Suprapubic skin (tissue), 4 donors: ENCODE data around the gene ZP4. TPM values are rescaled to one million over a fixed set of nuclear protein-coding genes. Genes with fewer than 3 reads are reported as not detected.

ENCODE experiments used
- DNase-seq, 2 donors: peaks; one replicate each; pipeline ENCODE4 v3.0.0-alpha.2; 2019; ENCODE audit warnings: low spot score in 2 of 2
- H3K27ac ChIP-seq: fragments of 200-600 bp; sonication (generic); one replicate; pipeline ENCODE4 v1.5.1; 2019
- H3K27me3 ChIP-seq: fragments of 200-600 bp; sonication (generic); one replicate; pipeline ENCODE4 v1.5.1; 2019
- H3K36me3 ChIP-seq: fragments of 200-600 bp; sonication (generic); one replicate; pipeline ENCODE4 v1.5.1; 2019
- H3K4me1 ChIP-seq: fragments of 200-600 bp; sonication (generic); one replicate; pipeline ENCODE4 v1.5.1; 2019
- H3K4me3 ChIP-seq: fragments of 200-600 bp; sonication (generic); one replicate; pipeline ENCODE4 v1.5.1; 2019; ENCODE audit warnings: mild to moderate bottlenecking
- H3K9me3 ChIP-seq: fragments of 200-600 bp; sonication (generic); one replicate; pipeline ENCODE4 v1.5.1; 2019
- EP300 ChIP-seq: sonication (generic); formaldehyde crosslinking; IDR thresholded peaks from one replicate; pipeline ENCODE4 v1.6.1; 2017; ENCODE audit warnings: antibody characterized with exemption
- POLR2A ChIP-seq, 2 donors: fragments of 450-650 bp; IDR thresholded peaks; one replicate each; pipeline ENCODE4 v1.6.1; 2017; ENCODE audit warnings: antibody characterized with exemption in 2 of 2, mild to moderate bottlenecking in 2 of 2, moderate library complexity in 2 of 2
- POLR2AphosphoS5 ChIP-seq, 3 donors: sonication (generic); formaldehyde crosslinking; IDR thresholded peaks; one replicate each; pipeline ENCODE4 v1.6.1; 2017; ENCODE audit warnings: antibody characterized with exemption in 3 of 3
- WGBS: methylation state at CpG from one replicate; pipeline ENCODE4 v1.1.5; 2018; 5-methylcytosine and 5-hydroxymethylcytosine counted together
- total RNA-seq, 4 donors: library from RNA; depleted of rRNA; stranded (reverse); fragments of >200 nt; gene quantifications; one replicate each; pipeline ENCODE4 v1.1.0, GENCODE V29; 2016
- TF ChIP-seq, protein P1 (sequence below), 2 donors: fragments of 200-600 bp in 1 of 2; fragments of 450-650 bp in 1 of 2; sonication (generic) in 1 of 2; IDR thresholded peaks; one replicate each; pipeline ENCODE4 v1.5.1; 2016 to 2019; ENCODE audit warnings: antibody characterized with exemption in 2 of 2, mild to moderate bottlenecking in 1 of 2, moderate library complexity in 1 of 2

The ZP4 gene
- total RNA-seq, 4 donors from 2014 or later: not detected

DNA sequence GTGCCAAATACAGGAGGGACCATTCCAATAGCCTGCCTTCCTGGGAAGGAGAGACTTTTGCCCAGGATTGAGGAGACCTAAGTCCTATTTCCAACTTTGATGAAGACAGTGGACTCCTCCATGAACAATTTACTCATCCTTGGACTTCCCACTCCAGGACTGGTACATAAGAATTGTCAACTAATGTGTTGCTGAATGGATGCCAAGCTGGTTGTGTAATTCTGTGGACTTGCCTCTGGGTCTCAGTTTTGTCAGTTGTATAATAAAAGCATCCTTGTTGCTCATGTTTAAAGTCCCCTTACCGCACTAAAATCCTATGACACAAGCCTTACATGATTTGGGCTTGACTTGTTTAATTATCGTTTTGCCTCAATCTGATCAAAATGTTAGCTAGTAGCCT lies 13.2 kb upstream of the ZP4 start:
- Histone ChIP-seq H3K4me3 (no peak overlapping the region), H3K27ac (no peak overlapping the region), H3K36me3 (no peaks in the 10 kb centered on the region), H3K27me3 (no peaks in the 10 kb centered on the region), H3K4me1 (no peaks in the 10 kb centered on the region), H3K9me3 (no peaks in the 10 kb centered on the region)
- no peak for DNase-seq
- TF ChIP-seq, protein P1, sequence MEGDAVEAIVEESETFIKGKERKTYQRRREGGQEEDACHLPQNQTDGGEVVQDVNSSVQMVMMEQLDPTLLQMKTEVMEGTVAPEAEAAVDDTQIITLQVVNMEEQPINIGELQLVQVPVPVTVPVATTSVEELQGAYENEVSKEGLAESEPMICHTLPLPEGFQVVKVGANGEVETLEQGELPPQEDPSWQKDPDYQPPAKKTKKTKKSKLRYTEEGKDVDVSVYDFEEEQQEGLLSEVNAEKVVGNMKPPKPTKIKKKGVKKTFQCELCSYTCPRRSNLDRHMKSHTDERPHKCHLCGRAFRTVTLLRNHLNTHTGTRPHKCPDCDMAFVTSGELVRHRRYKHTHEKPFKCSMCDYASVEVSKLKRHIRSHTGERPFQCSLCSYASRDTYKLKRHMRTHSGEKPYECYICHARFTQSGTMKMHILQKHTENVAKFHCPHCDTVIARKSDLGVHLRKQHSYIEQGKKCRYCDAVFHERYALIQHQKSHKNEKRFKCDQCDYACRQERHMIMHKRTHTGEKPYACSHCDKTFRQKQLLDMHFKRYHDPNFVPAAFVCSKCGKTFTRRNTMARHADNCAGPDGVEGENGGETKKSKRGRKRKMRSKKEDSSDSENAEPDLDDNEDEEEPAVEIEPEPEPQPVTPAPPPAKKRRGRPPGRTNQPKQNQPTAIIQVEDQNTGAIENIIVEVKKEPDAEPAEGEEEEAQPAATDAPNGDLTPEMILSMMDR (IDR thresholded peaks at IDR 0.05): no peak
- TF ChIP-seq EP300 (no peak), POLR2AphosphoS5 (IDR thresholded peaks at IDR 0.05) (no peak), POLR2A (IDR thresholded peaks at IDR 0.05) (no peak)
- WGBS: 76% methylated on average over 2 of the region's 2 CpGs

- H3K27ac ChIP-seq: no peak overlapping the region
- WGBS: 53% methylated on average over 4 of the region's 4 CpGs
- H3K36me3 ChIP-seq: no peaks in the 10 kb centered on the region
- H3K27me3 ChIP-seq: no peaks in the 10 kb centered on the region
- H3K4me1 ChIP-seq: no peaks in the 10 kb centered on the region
- H3K4me3 ChIP-seq: no peak overlapping the region
- no peaks in the 10 kb centered on the region for H3K9me3 ChIP-seq
- no peak for DNase-seq
- TF ChIP-seq POLR2A (IDR thresholded peaks at IDR 0.05) (no peak), EP300 (no peak), POLR2AphosphoS5 (IDR thresholded peaks at IDR 0.05) (no peak)
- TF ChIP-seq, protein P1 (IDR thresholded peaks at IDR 0.05): no peak
Observed at GRCh38 chr1:237902960-237903743, 12.4 kb upstream of the ZP4 start.

GRCh38 chr1:237901299-237901934 lies 10.7 kb upstream of the ZP4 start:
- Histone ChIP-seq H3K4me1 (no peaks in the 10 kb centered on the region), H3K27ac (no peak overlapping the region), H3K4me3 (no peak overlapping the region), H3K9me3 (no peaks in the 10 kb centered on the region), H3K36me3 (no peaks in the 10 kb centered on the region), H3K27me3 (no peaks in the 10 kb centered on the region)
- 73% methylated on average over 5 of the region's 5 CpGs for WGBS
- TF ChIP-seq POLR2A (IDR thresholded peaks at IDR 0.05): no peak
- TF ChIP-seq, protein P1 (IDR thresholded peaks at IDR 0.05): peak in 1 of 2 donors; percentile 23
- no peak for DNase-seq

DNA sequence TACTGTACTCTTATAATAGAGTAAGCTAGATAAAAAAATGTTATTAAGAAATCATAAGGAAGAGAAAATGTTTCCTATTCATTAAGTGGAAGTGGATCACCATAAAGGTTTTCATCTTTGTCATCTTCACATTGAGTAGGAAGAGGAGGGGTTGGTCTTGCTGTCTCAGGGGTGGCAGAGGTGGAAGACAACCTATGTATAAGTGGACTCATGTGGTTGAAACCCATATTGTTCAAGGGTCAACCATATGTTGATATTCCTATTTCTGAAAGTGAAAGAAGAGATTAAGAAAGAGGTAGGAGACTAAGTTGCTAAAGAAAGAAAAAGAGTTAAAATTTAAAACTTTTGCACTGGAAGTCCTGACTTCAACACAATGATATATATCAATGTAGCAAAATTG lies 4.9 kb upstream of the ZP4 start:
- DNase-seq: no peak
- no peaks in the 10 kb centered on the region for H3K4me1 ChIP-seq
- H3K27me3 ChIP-seq: no peaks in the 10 kb centered on the region
- no peaks in the 10 kb centered on the region for H3K36me3 ChIP-seq
- TF ChIP-seq EP300 (no peak), POLR2A (IDR thresholded peaks at IDR 0.05) (no peak), POLR2AphosphoS5 (IDR thresholded peaks at IDR 0.05) (no peak)
- TF ChIP-seq, protein P1 (IDR thresholded peaks at IDR 0.05): no peak
- no peak overlapping the region for H3K4me3 ChIP-seq
- H3K27ac ChIP-seq: no peak overlapping the region
- no peaks in the 10 kb centered on the region for H3K9me3 ChIP-seq

DNA sequence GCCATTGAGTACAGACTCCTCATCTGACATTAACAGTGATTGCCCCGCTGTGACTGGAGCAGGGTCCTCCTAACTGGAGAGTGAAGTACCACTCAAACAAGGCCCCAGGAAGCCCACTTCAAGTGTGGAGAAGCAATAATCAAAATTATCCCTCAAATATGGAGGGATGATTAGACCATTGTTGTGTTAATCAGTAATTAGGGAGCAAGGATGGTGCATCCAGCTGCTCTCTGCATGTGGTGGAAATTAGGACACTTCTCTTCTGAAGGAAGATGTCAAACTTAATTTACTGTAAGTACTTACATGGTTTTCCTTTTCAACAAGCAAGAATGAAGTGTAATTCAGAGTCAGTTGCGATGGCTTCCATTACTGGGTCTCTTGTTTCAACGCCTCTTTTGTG lies 3.4 kb upstream of the ZP4 start:
- DNase-seq: no peak
- H3K4me3 ChIP-seq: no peak overlapping the region
- H3K9me3 ChIP-seq: no peaks in the 10 kb centered on the region
- TF ChIP-seq POLR2A (IDR thresholded peaks at IDR 0.05): no peak
- TF ChIP-seq, protein P1 (IDR thresholded peaks at IDR 0.05): no peak
- H3K27me3 ChIP-seq: no peaks in the 10 kb centered on the region
- H3K4me1 ChIP-seq: no peaks in the 10 kb centered on the region
- no peaks in the 10 kb centered on the region for H3K36me3 ChIP-seq
- 87% methylated on average over 3 of the region's 3 CpGs for WGBS
- no peak overlapping the region for H3K27ac ChIP-seq
